ENCODE results near the gene TRIM8.
"Not testable (repeated sequence)": the region's sequence is repeated elsewhere in the genome, so short reads cannot be mapped to it uniquely, and the experiment has no call there.

The TRIM8 gene

DNA sequence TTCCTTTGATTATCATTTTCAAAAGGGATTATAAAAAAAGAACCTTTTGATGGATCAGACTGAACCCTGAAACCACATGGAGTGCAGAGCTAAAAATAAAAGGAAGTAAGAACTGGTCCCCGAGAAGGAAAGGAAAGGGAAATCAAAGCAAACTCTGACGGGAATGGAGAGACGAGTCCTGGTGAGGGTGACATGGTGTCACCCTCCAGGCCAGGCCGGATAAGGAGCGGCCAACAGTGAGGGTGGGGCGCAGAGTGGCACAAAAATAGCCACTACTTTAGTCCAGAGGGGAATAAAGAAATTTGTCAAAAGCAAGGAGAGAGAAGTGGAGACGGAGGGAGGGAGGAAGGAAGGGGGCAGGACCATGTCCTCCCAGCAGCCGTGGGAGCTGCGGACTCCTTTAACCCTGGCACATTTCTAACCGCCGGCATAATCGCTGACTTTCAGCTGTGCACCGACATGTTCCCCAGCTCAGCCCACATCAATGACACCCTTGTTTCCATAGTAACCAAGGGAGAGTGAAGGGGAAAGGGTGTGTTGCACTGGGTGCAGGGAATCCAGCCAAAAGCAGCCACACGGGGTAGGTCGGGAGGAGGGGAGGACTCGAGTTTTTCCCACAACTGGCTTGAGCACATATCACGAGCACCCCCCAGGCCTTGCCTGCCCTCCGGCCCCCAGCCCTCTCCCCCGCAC is 29.7 kb downstream of the TRIM8 start:
- peak; percentile 48 to 58 for DNase-seq

DNA sequence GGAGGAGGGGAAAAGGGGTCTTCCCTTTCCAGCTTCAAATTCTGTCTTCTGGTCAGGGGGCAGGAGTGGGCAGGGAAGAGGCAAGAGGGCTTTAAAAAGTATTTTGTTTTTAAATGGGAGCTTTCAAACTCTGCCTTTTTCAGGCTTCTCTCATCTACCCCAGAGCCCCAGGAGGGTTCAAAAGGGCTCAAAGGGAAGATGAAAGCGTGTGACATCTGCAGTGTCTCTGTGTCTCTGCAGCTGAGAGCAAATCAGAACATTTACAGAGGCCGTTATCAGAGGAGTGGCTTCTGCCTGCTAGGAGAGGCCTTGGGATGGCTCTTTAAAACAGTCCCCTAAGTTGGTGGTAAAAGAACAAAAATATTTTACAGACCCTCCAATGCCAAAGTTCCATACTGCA is 30.3 kb downstream of the TRIM8 start:
- no peak for DNase-seq

DNA sequence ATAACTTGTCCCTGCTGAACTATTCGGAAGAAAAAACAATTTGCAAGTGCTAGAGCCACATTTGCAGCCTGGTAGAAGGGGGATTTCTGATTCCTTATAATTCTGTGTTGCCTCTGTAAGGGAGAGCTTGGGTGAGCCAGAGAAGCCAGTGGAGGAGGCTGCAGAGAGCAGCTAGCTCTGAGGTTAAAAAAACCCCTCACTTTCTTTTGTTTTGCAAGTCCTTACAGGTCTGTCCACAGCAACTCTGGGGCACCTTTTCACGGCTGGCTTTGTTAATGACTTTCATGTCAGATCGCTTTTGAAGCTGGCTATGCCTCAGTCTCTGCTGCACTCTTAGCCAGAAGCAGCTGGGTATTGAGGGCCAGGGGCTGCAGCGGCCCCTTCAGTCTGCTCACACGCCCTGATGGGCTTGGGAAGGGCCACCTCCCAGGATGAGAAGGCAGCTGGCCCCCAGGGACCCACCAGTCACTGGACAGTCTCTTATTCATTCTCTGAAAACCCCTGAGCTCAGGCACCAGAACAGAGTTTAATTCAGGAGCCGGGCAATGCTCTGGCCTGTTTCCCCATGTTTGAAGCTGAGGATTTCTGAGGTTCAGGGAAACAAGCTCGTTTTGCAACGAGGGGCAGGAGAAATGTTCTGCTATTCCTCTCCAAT is 30.9 kb downstream of the TRIM8 start:
- DNase-seq: no peak

DNA sequence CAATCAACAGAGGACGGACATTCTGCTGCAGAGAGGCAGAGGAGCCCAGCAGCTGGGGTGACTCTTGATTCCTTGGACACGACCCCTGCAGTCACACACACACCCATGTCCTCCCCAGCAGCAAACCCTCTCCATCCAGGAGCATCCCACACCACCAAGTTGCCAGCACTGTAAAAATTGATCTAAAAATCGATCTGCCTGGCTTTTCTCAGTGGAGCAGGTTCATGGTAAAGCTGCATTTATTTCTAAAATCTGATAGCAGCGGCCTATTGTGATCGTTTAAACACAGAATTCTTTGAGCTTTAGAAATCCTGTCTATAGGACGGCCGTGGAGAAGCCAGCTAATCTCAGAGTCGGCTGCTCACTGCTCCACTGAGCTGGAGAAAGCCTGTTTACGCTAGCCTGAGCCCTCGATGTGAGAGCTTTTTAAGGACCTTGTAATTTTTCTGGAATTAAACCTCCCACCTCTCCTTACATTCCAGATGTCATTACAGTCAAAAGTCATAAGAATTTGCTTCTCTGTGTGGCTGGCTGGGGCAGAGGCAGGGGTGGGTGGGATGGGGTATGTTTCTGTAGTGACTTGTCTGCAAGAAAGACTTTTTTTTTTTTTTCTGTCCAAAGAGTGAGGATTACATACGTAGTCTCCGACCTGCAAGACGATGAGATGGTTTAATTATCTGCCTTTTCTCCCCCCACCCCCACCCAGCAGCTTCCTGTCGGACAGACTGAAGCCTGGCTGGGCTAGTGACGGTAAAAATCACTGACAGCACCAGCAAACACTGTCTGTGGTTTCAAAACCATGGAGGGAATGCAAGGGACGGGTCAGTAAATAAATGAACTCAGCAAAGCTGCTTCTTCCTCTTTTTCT is 31.6 kb downstream of the TRIM8 start:
- DNase-seq: no peak

DNA sequence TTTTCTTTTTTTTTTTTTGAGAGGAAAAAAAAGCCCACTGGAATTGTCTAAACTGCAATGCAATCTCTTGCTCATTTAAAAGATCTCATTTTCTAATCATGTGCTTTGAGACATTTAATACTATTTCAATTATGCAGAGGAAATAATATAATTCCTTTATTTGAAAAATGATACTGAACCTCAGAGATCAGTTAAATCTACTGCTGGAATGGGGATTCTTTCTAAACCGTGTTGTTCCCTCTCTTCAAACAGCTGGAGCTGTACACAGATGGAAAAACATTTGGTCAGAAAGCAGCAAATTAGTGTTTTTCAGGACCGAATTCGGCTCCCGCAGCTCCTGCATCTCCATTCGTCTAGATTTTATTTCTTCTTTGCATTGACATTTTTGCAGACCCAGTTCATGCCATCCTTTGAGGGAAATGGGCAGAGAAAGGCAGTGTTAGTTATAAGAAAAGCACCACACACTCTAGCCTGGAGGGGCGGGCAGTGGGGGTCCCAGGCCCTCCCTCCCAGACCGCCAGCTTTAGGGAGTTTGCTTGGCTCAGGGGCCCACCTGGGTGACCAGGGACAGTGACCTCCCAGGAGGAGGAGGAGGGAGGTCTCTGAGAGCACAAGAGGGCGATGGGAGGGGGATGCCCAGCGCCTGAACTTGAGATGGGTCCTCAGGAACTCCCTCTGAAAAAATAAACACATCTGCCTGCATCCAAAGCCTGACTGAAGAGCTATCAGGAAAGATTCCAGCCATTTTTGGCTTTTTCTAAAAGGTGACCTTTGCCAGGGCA is 32.4 kb downstream of the TRIM8 start:
- DNase-seq: no peak

DNA sequence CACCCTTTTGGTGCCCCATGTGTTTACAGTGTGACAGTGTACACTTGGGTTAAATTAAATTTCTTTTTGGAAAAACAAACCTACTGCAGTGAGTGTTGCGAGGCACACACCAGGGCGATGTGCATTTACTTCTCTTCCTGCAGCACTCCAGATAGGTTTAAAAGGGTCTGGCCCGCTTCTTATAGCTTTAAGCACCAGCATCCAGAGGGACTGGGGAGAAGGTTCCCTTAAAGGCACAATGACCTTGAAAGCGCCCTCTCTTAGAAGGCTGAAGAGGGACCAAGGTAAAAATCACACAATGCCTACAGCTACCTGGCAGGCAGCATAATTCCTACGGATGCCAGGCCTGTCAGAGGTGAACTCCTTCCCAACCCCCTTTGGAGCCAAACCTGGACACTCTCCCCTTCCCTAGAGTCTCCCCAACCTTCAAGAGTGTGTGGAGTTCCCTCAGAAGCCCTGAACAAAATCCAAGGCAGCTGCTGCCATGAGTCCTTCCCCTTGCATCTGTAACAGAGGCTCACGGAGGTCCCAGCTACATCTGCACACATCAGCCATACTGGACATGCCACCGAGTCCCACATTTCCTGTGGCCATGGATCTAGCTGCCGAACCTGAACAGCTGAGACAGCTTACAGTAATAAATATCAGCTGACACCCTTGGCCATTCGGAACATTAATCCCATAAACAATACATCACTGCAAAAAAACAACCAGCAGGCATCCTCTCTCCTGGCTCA is 33.2 kb downstream of the TRIM8 start:
- no peak for DNase-seq

DNA sequence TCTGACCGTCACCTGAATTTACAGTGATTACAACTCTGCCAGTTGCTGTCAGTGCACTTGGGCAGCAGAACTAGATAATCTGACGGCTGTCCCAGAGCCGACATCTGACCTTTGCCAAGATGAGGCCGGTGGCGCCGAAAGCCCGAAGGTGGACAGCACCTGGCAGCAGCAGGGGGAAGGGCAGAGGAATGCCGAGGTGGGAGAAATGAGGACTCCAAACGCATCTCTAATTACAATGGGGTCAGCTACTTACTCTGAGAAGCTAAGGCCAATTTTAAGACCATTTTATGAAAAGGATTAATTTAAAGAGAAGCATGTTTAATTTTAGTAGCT is 33.8 kb downstream of the TRIM8 start:
- DNase-seq: no peak

DNA sequence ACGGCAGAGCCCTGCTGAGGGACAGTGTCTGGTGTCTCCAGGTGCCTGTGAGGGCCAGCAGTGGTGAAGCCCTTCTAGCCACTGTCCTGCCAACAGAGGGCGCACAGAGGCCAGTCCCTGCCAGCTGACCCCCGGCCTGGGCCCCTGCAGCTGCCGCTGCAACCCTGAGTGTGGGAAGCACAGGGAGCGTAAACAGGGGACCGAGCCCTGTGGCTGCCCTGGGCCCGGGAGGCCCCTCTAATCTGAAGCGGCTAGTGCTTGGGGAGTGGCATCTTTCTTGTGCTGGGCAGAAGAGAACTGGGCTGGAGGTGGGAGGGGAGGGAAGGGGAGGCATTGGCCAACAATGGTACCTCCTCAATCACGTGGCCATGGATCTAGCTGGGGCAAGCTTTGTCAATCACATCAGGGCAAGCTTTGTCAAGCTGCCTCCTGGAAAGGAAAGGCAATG is 34.6 kb downstream of the TRIM8 start:
- DNase-seq: no peak

DNA sequence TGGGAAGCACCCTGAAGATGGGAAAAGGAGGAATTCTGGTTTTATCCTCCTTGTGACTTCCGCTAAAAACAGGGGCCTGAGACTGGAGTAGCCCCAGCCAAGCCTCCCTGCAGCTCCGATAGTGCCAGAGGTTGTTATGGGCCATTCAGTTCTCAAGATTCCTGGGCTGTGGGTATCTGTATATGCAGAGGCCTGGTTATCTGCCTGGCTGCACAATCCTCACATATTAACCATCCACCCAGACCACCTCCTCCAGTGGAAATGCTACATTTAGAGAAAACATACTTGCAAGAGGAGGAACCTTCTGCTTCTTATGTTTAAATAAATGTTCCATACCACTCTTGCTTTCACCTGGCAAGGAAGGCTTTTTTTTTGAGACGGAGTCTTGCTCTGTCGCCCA is 35.3 kb downstream of the TRIM8 start:
- DNase-seq: no peak

DNA sequence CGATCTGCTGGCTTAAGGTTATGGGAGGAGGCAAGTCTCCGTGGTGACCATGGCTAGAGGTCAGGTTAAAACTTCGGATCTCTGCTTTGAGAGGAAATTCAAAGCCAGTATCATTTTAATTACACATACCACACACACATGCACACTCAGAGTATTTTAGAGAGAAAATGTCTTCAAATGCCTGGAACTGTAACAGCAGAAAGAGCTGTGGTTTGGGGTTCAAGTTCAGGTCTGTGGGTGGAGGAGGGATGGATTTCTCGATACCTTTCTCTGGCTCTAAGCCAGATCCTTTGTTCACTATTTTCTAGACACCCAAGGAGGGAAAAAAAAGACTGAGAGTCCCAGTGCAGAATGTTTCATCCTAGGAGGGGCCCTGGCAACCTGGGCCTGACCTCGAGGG is 37.4 kb downstream of the TRIM8 start:
- no peak for DNase-seq

DNA sequence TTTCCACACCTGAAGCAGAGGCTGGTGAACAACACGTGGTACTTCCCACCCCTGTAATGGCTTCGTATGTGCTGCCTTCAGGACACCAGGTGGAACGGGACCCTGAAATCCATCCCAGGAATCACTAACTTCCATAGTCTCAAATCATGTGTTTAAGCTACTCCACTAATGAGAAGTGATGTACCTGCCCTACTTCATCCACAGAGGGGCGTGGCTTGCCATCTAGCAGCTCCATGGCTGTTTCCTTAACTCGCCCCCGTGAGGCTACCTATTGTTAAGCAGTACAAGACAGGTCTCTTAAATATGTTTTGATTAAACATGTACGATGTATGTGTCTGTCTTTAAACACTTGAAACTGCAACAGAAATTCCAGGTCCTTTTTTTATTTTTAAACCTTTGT is 38.1 kb downstream of the TRIM8 start:
- DNase-seq: no peak

DNA sequence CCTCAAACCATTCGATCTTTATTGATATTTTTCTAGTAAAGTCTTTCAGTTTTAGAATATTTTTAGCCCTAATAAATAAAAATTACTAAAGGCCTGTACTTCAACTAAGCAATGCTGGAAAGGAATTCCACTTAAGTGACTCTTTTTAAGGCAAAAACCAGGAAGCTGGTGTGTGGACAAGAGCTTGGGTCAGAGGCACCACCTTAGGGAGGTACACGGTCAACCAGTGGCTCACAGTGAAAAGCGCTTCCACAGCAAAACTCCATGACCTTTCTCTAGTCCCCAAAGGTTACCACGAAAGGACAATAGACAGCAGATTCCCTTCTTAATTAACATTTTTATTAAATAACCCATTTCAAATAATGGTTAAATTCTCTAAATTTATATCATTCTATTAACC is 38.7 kb downstream of the TRIM8 start:
- no peak for DNase-seq

DNA sequence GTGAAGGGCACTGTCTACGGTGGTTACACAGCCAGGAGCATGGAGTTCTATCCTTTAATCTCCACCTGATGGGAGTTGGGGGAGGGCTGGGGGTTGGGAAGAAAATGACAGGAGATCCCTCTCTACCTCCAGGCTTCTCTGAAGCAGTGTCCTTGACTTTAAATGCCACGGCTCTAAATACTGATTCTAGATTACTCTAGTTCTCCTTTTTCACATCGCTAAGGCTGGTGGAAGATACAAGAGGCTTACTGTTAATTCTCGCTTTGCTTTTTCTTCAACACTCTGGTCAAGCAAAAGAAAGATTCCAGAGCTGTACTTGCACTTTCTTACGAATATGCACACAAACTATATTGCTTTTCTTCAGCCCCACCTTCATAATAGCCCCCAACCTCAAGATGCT is 39.5 kb downstream of the TRIM8 start:
- DNase-seq: no peak

DNA sequence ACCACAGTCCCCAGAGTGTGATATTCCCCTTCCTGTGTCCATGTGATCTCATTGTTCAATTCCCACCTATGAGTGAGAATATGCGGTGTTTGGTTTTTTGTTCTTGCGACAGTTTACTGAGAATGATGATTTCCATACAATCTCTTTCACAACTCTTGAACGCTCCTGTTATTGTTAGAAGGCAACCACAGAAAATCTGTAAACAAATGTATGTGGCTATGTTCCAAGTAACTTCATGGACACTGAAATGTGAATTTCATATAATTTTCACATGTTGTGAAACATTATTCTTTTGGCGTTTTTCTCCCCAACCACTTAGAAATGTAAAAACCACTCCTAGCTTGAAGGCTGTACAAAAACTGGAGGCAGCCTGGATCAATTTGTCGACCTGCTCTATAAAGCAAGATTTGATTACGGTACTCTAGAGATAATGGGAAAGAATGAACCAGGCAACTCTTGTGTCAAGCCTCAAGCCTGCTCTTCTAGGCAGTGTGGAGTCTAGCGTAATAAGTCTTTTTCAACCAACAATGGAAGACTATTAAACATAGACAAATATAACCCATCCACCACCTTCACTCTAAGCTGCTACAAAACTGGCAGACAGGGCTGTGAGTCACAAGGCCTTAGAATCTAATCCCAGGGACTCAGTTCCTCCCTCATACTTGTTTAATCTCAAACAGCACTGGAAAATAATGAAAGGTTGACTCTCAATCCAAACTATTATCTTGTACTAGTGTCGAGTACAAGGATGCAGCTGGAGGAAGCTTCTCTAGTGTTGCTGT is 47.2 kb downstream of the TRIM8 start:
- no peak for DNase-seq

DNA sequence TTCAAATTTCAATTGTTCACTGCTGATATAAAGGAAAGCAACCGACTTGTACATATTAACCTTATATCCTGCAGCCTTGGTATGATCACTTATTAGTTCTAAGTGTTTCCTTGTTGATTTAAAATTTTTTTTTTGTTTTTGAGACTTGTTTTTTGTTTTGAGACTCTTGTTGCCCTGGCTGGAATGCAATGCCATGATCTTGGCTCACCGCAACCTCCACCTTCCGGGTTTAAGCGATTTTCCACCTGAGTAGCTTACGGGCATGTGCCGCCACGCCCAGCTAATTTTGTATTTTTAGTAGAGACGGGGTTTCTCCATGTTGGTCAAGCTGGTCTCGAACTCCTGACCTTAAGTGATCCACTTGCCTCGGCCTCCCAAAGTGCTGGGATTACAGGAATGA is 51.1 kb downstream of the TRIM8 start:
- not testable (repeated sequence) for DNase-seq

DNA sequence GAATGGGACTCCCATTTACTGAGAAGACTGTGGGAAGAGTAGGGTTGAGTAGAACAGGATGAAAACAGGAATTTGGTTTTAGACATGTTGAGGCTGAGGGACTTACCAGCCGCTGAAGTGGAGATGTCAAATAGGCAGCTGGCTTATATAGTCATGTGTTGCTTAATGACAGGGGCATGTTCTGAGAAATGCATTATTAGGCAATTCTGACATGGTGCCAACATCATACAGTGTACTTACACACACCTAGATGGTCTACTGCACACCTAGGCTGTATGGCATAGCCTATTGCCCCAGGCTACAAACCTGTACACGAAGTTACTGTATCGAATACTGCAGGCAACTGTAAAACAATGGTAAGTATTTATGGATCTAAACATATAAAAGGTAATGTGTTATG is 52.5 kb downstream of the TRIM8 start:
- DNase-seq: no peak

DNA sequence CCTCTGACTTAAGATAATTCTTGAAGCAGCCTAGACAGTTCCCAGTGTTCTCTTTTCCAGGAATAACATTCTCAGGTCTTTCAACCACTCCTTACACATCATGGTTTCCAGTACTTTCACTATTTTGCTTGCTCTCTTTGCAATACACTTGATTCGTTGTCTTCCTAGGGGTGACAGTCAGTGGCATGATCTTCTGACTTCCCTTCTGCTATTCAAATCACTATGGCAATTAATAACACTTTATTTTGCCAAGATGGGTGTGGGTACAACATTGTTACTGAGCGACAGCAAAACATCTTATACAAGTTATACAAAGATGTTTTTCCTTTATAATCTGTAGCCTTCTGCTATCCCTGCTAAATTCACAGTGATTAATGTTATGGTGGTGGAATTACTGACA is 54.6 kb downstream of the TRIM8 start:
- DNase-seq: no peak

DNA sequence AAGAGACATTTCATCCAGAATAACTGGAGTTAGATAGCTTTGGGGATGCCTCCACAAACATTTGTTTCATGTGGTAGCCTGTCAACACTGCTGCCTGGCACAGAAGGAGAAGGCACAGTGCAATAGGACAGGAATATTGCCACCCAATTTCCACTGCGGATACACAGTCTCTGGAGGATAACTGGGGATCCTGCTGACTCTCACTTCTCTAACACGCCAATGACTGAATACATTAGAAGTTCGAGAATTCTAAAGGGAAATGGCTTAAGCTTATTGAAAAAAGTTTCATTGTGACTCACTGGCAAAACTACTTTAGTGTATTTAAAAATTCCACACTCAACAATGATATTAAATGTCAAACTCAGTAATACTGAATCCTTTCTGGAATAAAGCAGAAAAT is 57.0 kb downstream of the TRIM8 start:
- DNase-seq: no peak

DNA sequence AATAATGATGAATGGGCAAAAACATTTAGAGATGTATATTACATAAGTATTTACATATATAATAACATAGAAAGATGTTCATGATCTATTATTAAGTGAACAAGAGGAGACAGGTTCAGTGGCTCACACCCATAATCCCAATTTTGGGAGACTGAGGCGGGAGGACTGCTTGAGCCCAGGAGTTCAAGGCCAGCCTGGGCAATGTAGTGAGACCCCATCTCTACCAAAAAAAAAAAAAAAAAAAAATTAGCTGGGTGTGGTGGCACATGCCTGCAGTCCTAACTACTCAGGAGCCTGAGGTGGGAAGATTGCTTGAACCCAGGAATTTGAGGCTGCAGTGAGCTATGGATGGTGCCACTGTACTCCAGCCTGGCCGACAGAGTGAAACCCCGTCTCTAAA is 57.5 kb downstream of the TRIM8 start:
- no peak for DNase-seq

DNA sequence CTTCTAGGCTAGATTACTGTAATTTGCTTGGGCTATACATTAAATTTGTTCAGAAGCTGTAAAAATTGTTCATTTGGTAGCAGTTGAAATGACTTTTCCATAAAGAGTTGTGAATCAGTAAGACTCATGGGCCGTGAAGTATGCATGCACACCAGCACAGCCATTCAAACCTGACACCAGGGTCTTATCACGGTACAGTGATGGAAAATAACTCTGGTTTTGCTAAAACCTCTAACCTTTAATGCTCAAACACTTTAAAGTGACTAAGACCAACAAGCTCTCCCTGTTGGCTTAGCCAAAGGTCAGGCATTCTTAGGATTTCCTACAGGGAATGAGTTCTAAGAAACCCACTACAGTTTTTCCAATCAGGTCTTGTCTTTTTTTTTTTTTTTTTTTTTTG is 58.5 kb downstream of the TRIM8 start:
- DNase-seq: no peak

DNA sequence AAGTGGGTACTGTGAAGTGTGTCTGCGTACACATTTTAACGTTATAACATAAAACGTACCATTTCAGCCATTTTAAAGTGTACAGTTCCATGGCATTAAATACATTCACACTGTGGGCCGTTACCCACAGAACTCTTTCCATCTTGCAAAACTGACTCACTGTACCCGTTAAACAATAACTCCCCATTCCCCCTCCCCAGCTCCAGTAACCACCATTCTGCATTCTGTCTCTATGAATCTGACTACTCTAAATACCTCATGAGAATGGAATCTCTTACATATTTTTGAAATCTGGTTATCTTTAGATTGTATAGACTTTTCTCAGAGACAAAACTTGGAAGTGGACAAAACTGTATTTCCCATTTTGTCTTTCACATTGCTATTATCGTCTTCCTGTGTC is 60.6 kb downstream of the TRIM8 start:
- no peak for DNase-seq

DNA sequence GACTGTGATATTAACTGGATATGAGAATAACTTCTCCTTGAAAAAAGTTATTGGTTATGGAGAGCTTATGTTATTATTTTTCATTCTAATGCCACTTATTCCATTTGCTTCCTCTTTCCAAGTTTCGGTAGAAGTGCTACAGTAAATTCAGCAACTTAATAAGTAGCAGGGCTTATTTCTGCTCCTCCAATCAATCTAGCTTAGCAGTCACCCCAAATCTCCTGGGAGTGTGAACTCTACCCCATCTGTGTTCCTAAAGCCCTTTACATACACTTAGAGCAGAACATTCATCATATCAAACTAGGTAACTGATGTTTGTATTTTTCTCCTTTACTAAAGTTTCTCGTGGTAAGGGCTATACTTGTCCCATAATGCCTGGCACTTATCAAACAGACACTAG is 61.3 kb downstream of the TRIM8 start:
- no peak for DNase-seq
